Fibroblast of lung (primary cell): Measurements from ENCODE around the gene EML4. TPM values are rescaled to one million over a fixed set of nuclear protein-coding genes. Genes with fewer than 3 reads are reported as not detected.

ENCODE experiments used
- DNase-seq, 2 donors: peaks; one replicate each; pipeline versions ENCODE4 v3.0.0 to v3.0.0-alpha.2; 2010; ENCODE audit warnings: low read depth in 2 of 2
- H2AFZ ChIP-seq: 2 replicates; pipeline ENCODE4 v1.5.1; 2012; ENCODE audit warnings: low read length, control low read depth, inconsistent platforms
- H3K27ac ChIP-seq: 2 replicates; pipeline ENCODE4 v1.5.1; 2011; ENCODE audit warnings: low read length, control low read depth; ENCODE audit not compliant: insufficient read depth
- H3K27me3 ChIP-seq: 2 replicates; pipeline ENCODE4 v1.5.1; 2011; ENCODE audit warnings: mild to moderate bottlenecking, low read length; ENCODE audit not compliant: control insufficient read depth, insufficient read depth
- H3K36me3 ChIP-seq: 2 replicates; pipeline ENCODE4 v1.5.1; 2011; ENCODE audit warnings: low read length; ENCODE audit not compliant: control insufficient read depth, insufficient read depth
- H3K4me1 ChIP-seq: 2 replicates; pipeline ENCODE4 v1.5.1; 2011; ENCODE audit warnings: low read length; ENCODE audit not compliant: control insufficient read depth, insufficient read depth; ENCODE audit errors: extremely low read depth
- H3K4me2 ChIP-seq: 2 replicates; pipeline ENCODE4 v1.5.1; 2011; ENCODE audit warnings: low read length, control low read depth; ENCODE audit not compliant: insufficient read depth; ENCODE audit errors: extremely low read depth
- H3K4me3 ChIP-seq, 4 experiments: fragments of 200-600 bp in 1 of 4; sonication (generic) in 1 of 4; replicated peaks in 1 of 4; 2 replicates each; pipeline ENCODE4 v1.5.1; 2011 to 2016; ENCODE audit warnings: low read length in 4 of 4, low read depth in 3 of 4, mild to moderate bottlenecking in 3 of 4, control low read depth in 2 of 4, inconsistent platforms in 1 of 4, mixed read lengths in 1 of 4; ENCODE audit not compliant: insufficient read depth in 1 of 4; ENCODE audit errors: control extremely low read depth in 1 of 4
- H3K79me2 ChIP-seq: 2 replicates; pipeline ENCODE4 v1.5.1; 2012; ENCODE audit warnings: mild to moderate bottlenecking, low read length, inconsistent platforms; ENCODE audit not compliant: control insufficient read depth, insufficient read depth
- H3K9ac ChIP-seq: 2 replicates; pipeline ENCODE4 v1.5.1; 2011; ENCODE audit warnings: mild to moderate bottlenecking, low read length, control low read depth; ENCODE audit not compliant: insufficient read depth
- H3K9me3 ChIP-seq: 2 replicates; pipeline ENCODE4 v1.5.1; 2012; ENCODE audit warnings: low read depth, low read length; ENCODE audit not compliant: control insufficient read depth, insufficient read depth
- H4K20me1 ChIP-seq: 2 replicates; pipeline ENCODE4 v1.5.1; 2011; ENCODE audit warnings: low read length; ENCODE audit not compliant: control insufficient read depth, insufficient read depth; ENCODE audit errors: extremely low read depth
- CTCF ChIP-seq, 2 donors: IDR thresholded peaks in 1 of 2; conservative IDR thresholded peaks in 1 of 2; 1 replicate in 1 of 2; 2 replicates in 1 of 2; pipeline ENCODE4 v1.5.1; 2011 to 2012; ENCODE audit warnings: low read length in 2 of 2, control low read depth in 1 of 2, inconsistent platforms in 1 of 2, low read depth in 1 of 2, mild to moderate bottlenecking in 1 of 2
- EZH2 ChIP-seq: IDR thresholded peaks from 2 replicates; pipeline ENCODE4 v1.5.1; 2012; ENCODE audit warnings: low read length, control low read depth, mild to moderate bottlenecking; ENCODE audit errors: missing control alignments
- polyA plus RNA-seq, 2 donors: library from polyadenylated mRNA; depleted of rRNA in 1 of 2; stranded (reverse) in 1 of 2; unstranded in 1 of 2; fragments of >200 nt; gene quantifications; 2 replicates each; pipeline ENCODE4 v1.2.1, GENCODE V29; 2011 to 2012; ENCODE audit warnings: missing spikeins in 1 of 2
- total RNA-seq: library from RNA; depleted of rRNA; stranded (reverse); fragments of >200 nt; gene quantifications from 2 replicates; pipeline ENCODE4 v1.2.1, GENCODE V29; 2014

The EML4 gene
- total and polyA plus RNA-seq, 2 donors (not counting 1 experiment from before 2014, with no cell fraction given) = 49.5 to 62.7 TPM

DNA sequence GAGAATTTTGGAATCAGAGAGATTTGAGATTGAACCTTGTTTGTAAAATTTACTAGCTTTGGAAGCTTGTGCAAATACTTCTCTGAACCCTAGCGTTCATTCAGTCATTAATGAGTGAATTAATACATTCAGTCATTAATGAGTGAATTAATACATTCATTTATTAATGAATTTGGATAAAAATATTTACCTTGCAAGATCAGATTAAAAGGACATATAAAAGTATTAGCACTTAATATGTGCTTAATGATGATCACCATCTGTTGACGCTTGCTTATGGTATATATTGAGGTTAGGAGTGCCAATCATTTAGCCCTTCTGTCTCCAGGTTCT is 26.9 kb downstream of the EML4 start:
- Histone ChIP-seq H3K27ac (no peak overlapping the region), H3K9me3 (no peaks in the 10 kb centered on the region), H3K79me2 (peaks cover 54% of the 10 kb centered on the region), H4K20me1 (no peaks in the 10 kb centered on the region), H2AFZ (no peak overlapping the region), H3K4me2 (no peak overlapping the region), H3K4me3 (no peak overlapping the region), H3K36me3 (no peaks in the 10 kb centered on the region), H3K4me1 (peaks cover 22% of the 10 kb centered on the region), H3K27me3 (no peaks in the 10 kb centered on the region), H3K9ac (no peak overlapping the region)
- DNase-seq = no peak
- TF ChIP-seq EZH2 = no peak
- TF ChIP-seq CTCF (conservative IDR thresholded peaks at IDR 0.05 in 1 of 2, IDR thresholded peaks at IDR 0.05 in 1 of 2; ENCODE audit: low read depth in 1 of 2, low read length in 2 of 2) = no peak

- TF ChIP-seq CTCF (conservative IDR thresholded peaks at IDR 0.05 in 1 of 2, IDR thresholded peaks at IDR 0.05 in 1 of 2; ENCODE audit: low read depth in 1 of 2, low read length in 2 of 2) = peak; percentile 29 to 65
- no peak for TF ChIP-seq EZH2
- H3K4me1 ChIP-seq = peaks cover 22% of the 10 kb centered on the region
- H4K20me1 ChIP-seq = no peaks in the 10 kb centered on the region
- DNase-seq = peak; percentile 61 to 74
- H3K79me2 ChIP-seq = peaks cover 53% of the 10 kb centered on the region
- no peak overlapping the region for H3K27ac ChIP-seq
- H3K4me2 ChIP-seq = no peak overlapping the region
- H3K27me3 ChIP-seq = no peaks in the 10 kb centered on the region
- H3K4me3 ChIP-seq = no peak overlapping the region
- H3K9me3 ChIP-seq = no peaks in the 10 kb centered on the region
- no peak overlapping the region for H2AFZ ChIP-seq
- no peaks in the 10 kb centered on the region for H3K36me3 ChIP-seq
- no peak overlapping the region for H3K9ac ChIP-seq
Observed at GRCh38 chr2:42196403-42197267, 27.5 kb downstream of the EML4 start.

GRCh38 chr2:42197792-42198191 is 28.6 kb downstream of the EML4 start:
- peaks cover 22% of the 10 kb centered on the region for H3K4me1 ChIP-seq
- no peaks in the 10 kb centered on the region for H3K27me3 ChIP-seq
- H4K20me1 ChIP-seq = no peaks in the 10 kb centered on the region
- no peak overlapping the region for H3K9ac ChIP-seq
- no peak overlapping the region for H3K4me3 ChIP-seq
- TF ChIP-seq CTCF (conservative IDR thresholded peaks at IDR 0.05 in 1 of 2, IDR thresholded peaks at IDR 0.05 in 1 of 2; ENCODE audit: low read depth in 1 of 2, low read length in 2 of 2) (no peak), EZH2 (no peak)
- no peak overlapping the region for H3K4me2 ChIP-seq
- no peak overlapping the region for H2AFZ ChIP-seq
- H3K9me3 ChIP-seq = no peaks in the 10 kb centered on the region
- H3K36me3 ChIP-seq = no peaks in the 10 kb centered on the region
- no peak overlapping the region for H3K27ac ChIP-seq
- DNase-seq = no peak
- peaks cover 53% of the 10 kb centered on the region for H3K79me2 ChIP-seq
